Neural progenitor cell (in vitro differentiated cells): Measurements from ENCODE around the gene PKD1. TPM values are rescaled to one million over a fixed set of nuclear protein-coding genes. Genes with fewer than 3 reads are reported as not detected.
"Not testable (repeated sequence)": the region's sequence is repeated elsewhere in the genome, so short reads cannot be mapped to it uniquely, and the experiment has no call there.

Experiments
- DNase-seq: peaks from one replicate; pipeline ENCODE4 v3.0.0-alpha.2; 2016; ENCODE audit warnings: low spot score
- H2AFZ ChIP-seq: fragments of 200-600 bp; sonication (generic); replicated peaks from 2 replicates; pipeline ENCODE4 v1.6.1; 2016; ENCODE audit warnings: antibody characterized with exemption
- H3F3A ChIP-seq: fragments of 200-600 bp; sonication (generic); 2 replicates; pipeline ENCODE4 v1.6.1; 2016; ENCODE audit warnings: antibody characterized with exemption, low read depth
- H3K27ac ChIP-seq: fragments of 200-600 bp; sonication (generic); 2 replicates; pipeline ENCODE4 v1.5.1; 2016; ENCODE audit warnings: mild to moderate bottlenecking
- H3K27me3 ChIP-seq: fragments of 200-600 bp; sonication (generic); 2 replicates; pipeline ENCODE4 v1.6.1; 2016; ENCODE audit warnings: mild to moderate bottlenecking, moderate library complexity
- H3K36me3 ChIP-seq: fragments of 200-600 bp; sonication (generic); 2 replicates; pipeline ENCODE4 v1.5.1; 2016
- H3K4me1 ChIP-seq: fragments of 200-600 bp; sonication (generic); 2 replicates; pipeline ENCODE4 v1.6.1; 2016; ENCODE audit warnings: mixed run types
- H3K4me2 ChIP-seq: fragments of 200-600 bp; sonication (generic); 2 replicates; pipeline ENCODE4 v1.6.1; 2016
- H3K4me3 ChIP-seq: fragments of 200-600 bp; sonication (generic); 2 replicates; pipeline ENCODE4 v1.5.1; 2016
- H3K79me2 ChIP-seq: fragments of 200-600 bp; sonication (generic); 2 replicates; pipeline ENCODE4 v1.6.1; 2016; ENCODE audit warnings: low read depth
- H3K9ac ChIP-seq: fragments of 200-600 bp; sonication (generic); 2 replicates; pipeline ENCODE4 v1.6.1; 2016
- H3K9me3 ChIP-seq: fragments of 200-600 bp; sonication (generic); 2 replicates; pipeline ENCODE4 v1.5.1; 2016; ENCODE audit warnings: low read depth
- H4K20me1 ChIP-seq: fragments of 200-600 bp; sonication (generic); 2 replicates; pipeline ENCODE4 v1.6.1; 2016; ENCODE audit warnings: low read depth
- H3K27ac Mint-ChIP-seq: 3 replicates; pipeline ENCODE4 v1.8.0; 2021; ENCODE audit warnings: mixed read lengths
- H3K27me3 Mint-ChIP-seq: 2 replicates; pipeline ENCODE4 v1.8.0; 2022; ENCODE audit warnings: low read depth, mild to moderate bottlenecking, inconsistent platforms, moderate library complexity, mixed read lengths; ENCODE audit not compliant: insufficient read depth
- H3K36me3 Mint-ChIP-seq: 3 replicates; pipeline ENCODE4 v1.8.0; 2021; ENCODE audit warnings: mixed read lengths
- H3K4me1 Mint-ChIP-seq: 3 replicates; pipeline ENCODE4 v1.8.0; 2021; ENCODE audit warnings: mixed read lengths
- H3K4me3 Mint-ChIP-seq: 3 replicates; pipeline ENCODE4 v1.8.0; 2021; ENCODE audit warnings: mild to moderate bottlenecking, moderate library complexity, mixed read lengths
- H3K9me3 Mint-ChIP-seq: 3 replicates; pipeline ENCODE4 v1.8.0; 2020; ENCODE audit warnings: mixed read lengths
- total RNA-seq: library from RNA; depleted of rRNA; stranded (reverse); fragments of >200 nt; gene quantifications from 2 replicates; pipeline ENCODE4 v1.2.3, GENCODE V29; 2015; ENCODE audit warnings: low replicate concordance

Gene PKD1
- total RNA-seq, 1 donor from 2014 or later: 16.9 TPM

- not testable (repeated sequence) for H3K9me3 ChIP-seq, H3K79me2 ChIP-seq, H3K4me1 Mint-ChIP-seq, H3K4me3 ChIP-seq, H3K36me3 ChIP-seq, H3K9me3 Mint-ChIP-seq, H3K9ac ChIP-seq, DNase-seq, H4K20me1 ChIP-seq, H3K27ac ChIP-seq, H3K4me3 Mint-ChIP-seq, H3F3A ChIP-seq, H2AFZ ChIP-seq, H3K4me1 ChIP-seq, H3K4me2 ChIP-seq, H3K27me3 ChIP-seq, H3K27ac Mint-ChIP-seq, H3K27me3 Mint-ChIP-seq, H3K36me3 Mint-ChIP-seq
These were observed 25.2 kb downstream of the PKD1 start for GRCh38 chr16:2110332-2111008.

GRCh38 chr16:2109872-2110271 lies 25.8 kb downstream of the PKD1 start:
- not testable (repeated sequence) for H3F3A ChIP-seq, H3K4me1 Mint-ChIP-seq, H3K36me3 ChIP-seq, H4K20me1 ChIP-seq, H3K79me2 ChIP-seq, H3K9me3 Mint-ChIP-seq, H3K4me2 ChIP-seq, H3K27ac ChIP-seq, H3K4me3 ChIP-seq, H2AFZ ChIP-seq, H3K9ac ChIP-seq, H3K36me3 Mint-ChIP-seq, H3K27ac Mint-ChIP-seq, DNase-seq, H3K27me3 ChIP-seq, H3K4me1 ChIP-seq, H3K9me3 ChIP-seq, H3K27me3 Mint-ChIP-seq, H3K4me3 Mint-ChIP-seq

- H3K4me2 ChIP-seq, DNase-seq, H3K9ac ChIP-seq, H3K9me3 Mint-ChIP-seq, H3K4me1 ChIP-seq, H2AFZ ChIP-seq, H3K27ac ChIP-seq, H3K27me3 ChIP-seq, H3F3A ChIP-seq, H3K9me3 ChIP-seq, H3K4me3 ChIP-seq, H4K20me1 ChIP-seq, H3K36me3 Mint-ChIP-seq, H3K36me3 ChIP-seq, H3K4me3 Mint-ChIP-seq, H3K79me2 ChIP-seq, H3K27ac Mint-ChIP-seq, H3K27me3 Mint-ChIP-seq, H3K4me1 Mint-ChIP-seq: not testable (repeated sequence)
These were observed 26.5 kb downstream of the PKD1 start for GRCh38 chr16:2109271-2109580.

GRCh38 chr16:2108446-2109270 lies 27.0 kb downstream of the PKD1 start:
- not testable (repeated sequence) for H3K4me1 Mint-ChIP-seq, H3K4me2 ChIP-seq, H3K9ac ChIP-seq, H3K36me3 Mint-ChIP-seq, H3K27ac ChIP-seq, H3K79me2 ChIP-seq, H2AFZ ChIP-seq, DNase-seq, H3K36me3 ChIP-seq, H3K27me3 Mint-ChIP-seq, H3K4me1 ChIP-seq, H3K9me3 Mint-ChIP-seq, H3K4me3 ChIP-seq, H3K9me3 ChIP-seq, H3K27me3 ChIP-seq, H3K27ac Mint-ChIP-seq, H4K20me1 ChIP-seq, H3F3A ChIP-seq, H3K4me3 Mint-ChIP-seq

- not testable (repeated sequence) for H3K27me3 ChIP-seq, H3K4me2 ChIP-seq, H3K27me3 Mint-ChIP-seq, H3F3A ChIP-seq, DNase-seq, H3K79me2 ChIP-seq, H3K9ac ChIP-seq, H3K9me3 ChIP-seq, H3K4me1 Mint-ChIP-seq, H3K9me3 Mint-ChIP-seq, H2AFZ ChIP-seq, H3K27ac ChIP-seq, H4K20me1 ChIP-seq, H3K4me1 ChIP-seq, H3K4me3 Mint-ChIP-seq, H3K4me3 ChIP-seq, H3K36me3 ChIP-seq, H3K36me3 Mint-ChIP-seq
- H3K27ac Mint-ChIP-seq: peak overlapping the region; percentile 25
These were observed 27.9 kb downstream of the PKD1 start for GRCh38 chr16:2107791-2108125.

GRCh38 chr16:2107121-2107790 lies 28.4 kb downstream of the PKD1 start:
- not testable (repeated sequence) for H2AFZ ChIP-seq, H3K27me3 Mint-ChIP-seq, H3K27me3 ChIP-seq, H3K36me3 ChIP-seq, H3F3A ChIP-seq, H3K79me2 ChIP-seq, H3K4me3 ChIP-seq, H3K9ac ChIP-seq, H3K9me3 ChIP-seq, H4K20me1 ChIP-seq, DNase-seq, H3K27ac ChIP-seq, H3K4me3 Mint-ChIP-seq, H3K36me3 Mint-ChIP-seq, H3K4me2 ChIP-seq, H3K9me3 Mint-ChIP-seq, H3K4me1 ChIP-seq, H3K4me1 Mint-ChIP-seq
- peak overlapping the region; percentile 25 for H3K27ac Mint-ChIP-seq

- not testable (repeated sequence) for H3K9me3 ChIP-seq, H3K4me2 ChIP-seq, H3K4me3 Mint-ChIP-seq, H3K9me3 Mint-ChIP-seq, H3K79me2 ChIP-seq, H3K9ac ChIP-seq, H4K20me1 ChIP-seq, H3F3A ChIP-seq, H3K36me3 ChIP-seq, H3K27ac ChIP-seq, H3K4me1 Mint-ChIP-seq, H2AFZ ChIP-seq, H3K4me1 ChIP-seq, H3K27me3 ChIP-seq, H3K36me3 Mint-ChIP-seq, H3K4me3 ChIP-seq, H3K27me3 Mint-ChIP-seq, H3K27ac Mint-ChIP-seq, DNase-seq
These were observed 29.5 kb downstream of the PKD1 start for GRCh38 chr16:2106211-2106610.

- H3K4me1 Mint-ChIP-seq, H3K4me3 Mint-ChIP-seq, H2AFZ ChIP-seq, H3K4me1 ChIP-seq, H3K27me3 ChIP-seq, H3K36me3 ChIP-seq, H3K27ac Mint-ChIP-seq, H3K79me2 ChIP-seq, H3K36me3 Mint-ChIP-seq, H3K9me3 ChIP-seq, H3K9ac ChIP-seq, H3K27me3 Mint-ChIP-seq, H4K20me1 ChIP-seq, H3F3A ChIP-seq, H3K4me2 ChIP-seq, H3K4me3 ChIP-seq, H3K27ac ChIP-seq, DNase-seq, H3K9me3 Mint-ChIP-seq: not testable (repeated sequence)
These were observed 29.9 kb downstream of the PKD1 start for GRCh38 chr16:2105769-2106168.
